Measurements from ENCODE around the gene PPM1G. TPM values are rescaled to one million over a fixed set of nuclear protein-coding genes. Genes with fewer than 3 reads are reported as not detected.

PPM1G gene
- total RNA-seq, 2 donors from 2014 or later, result 63.0 to 119 TPM

- peak within 1 kb of the TSS; percentile 92 for H3K27ac ChIP-seq
- intact Hi-C loops (cut with DNase I), result no loop called here
- peaks cover 16% of the 10 kb centered on the region for H3K36me3 ChIP-seq
- no peaks in the 10 kb centered on the region for H3K27me3 ChIP-seq
- H3K9me3 ChIP-seq, result no peaks in the 10 kb centered on the region
- peak within 1 kb of the TSS; percentile 84 for H3K4me3 ChIP-seq
- H3K4me1 ChIP-seq, result peaks cover 17% of the 10 kb centered on the region
- peak; percentile 100 for DNase-seq
- TF ChIP-seq CTCF (IDR thresholded peaks at IDR 0.05), result peak; percentile 37
- peak within 1 kb of the TSS; percentile 97 to 98 for H3K9ac ChIP-seq (ENCODE audit: low read depth in 2 of 2, low read length in 2 of 2)
Observed at GRCh38 chr2:27370026-27370815, 39.2 kb downstream of the PPM1G start, which contains the start of the genes EIF2B4 and SNX17. TSS of gene EIF2B4 (minus strand) at chr2:27370338. CDS start at chr2:27370314, 24 bp downstream. TSS of gene SNX17 (plus strand) at chr2:27370616. CDS start at chr2:27370744, 128 bp downstream.

GRCh38 chr2:27369471-27370025 is 39.8 kb downstream of the PPM1G start:
- H3K27ac ChIP-seq, result peak overlapping the region; percentile 92
- peak; percentile 65 for DNase-seq
- peak overlapping the region; percentile 97 for H3K9ac ChIP-seq (ENCODE audit: low read depth in 2 of 2, low read length in 2 of 2)
- intact Hi-C loops (cut with DNase I), result no loop called here
- no peaks in the 10 kb centered on the region for H3K9me3 ChIP-seq
- H3K27me3 ChIP-seq, result no peaks in the 10 kb centered on the region
- H3K36me3 ChIP-seq, result peaks cover 10% of the 10 kb centered on the region
- peak overlapping the region; percentile 84 for H3K4me3 ChIP-seq
- no peak for TF ChIP-seq CTCF (IDR thresholded peaks at IDR 0.05)
- peaks cover 17% of the 10 kb centered on the region for H3K4me1 ChIP-seq

GRCh38 chr2:27363933-27364332 is 45.5 kb downstream of the PPM1G start:
- intact Hi-C loops (cut with DNase I), result no loop called here
- H3K27me3 ChIP-seq, result no peaks in the 10 kb centered on the region
- no peak overlapping the region for H3K27ac ChIP-seq
- TF ChIP-seq CTCF (IDR thresholded peaks at IDR 0.05), result no peak
- peaks cover 10% of the 10 kb centered on the region for H3K36me3 ChIP-seq
- no peak for DNase-seq
- H3K4me1 ChIP-seq, result peaks cover 3% of the 10 kb centered on the region
- H3K9me3 ChIP-seq, result no peaks in the 10 kb centered on the region
- no peak overlapping the region for H3K4me3 ChIP-seq
- no peak overlapping the region for H3K9ac ChIP-seq (ENCODE audit: low read depth in 2 of 2, low read length in 2 of 2)

- Histone ChIP-seq H3K27me3 (no peaks in the 10 kb centered on the region), H3K27ac (no peak overlapping the region), H3K9ac (ENCODE audit: low read depth in 2 of 2, low read length in 2 of 2) (no peak overlapping the region), H3K9me3 (no peaks in the 10 kb centered on the region), H3K4me1 (no peaks in the 10 kb centered on the region), H3K4me3 (no peak overlapping the region), H3K36me3 (peaks cover 10% of the 10 kb centered on the region)
- no peak for DNase-seq
- TF ChIP-seq CTCF (IDR thresholded peaks at IDR 0.05), result no peak
- intact Hi-C loops (cut with DNase I), result no loop called here
Observed at GRCh38 chr2:27362678-27363420, 46.5 kb downstream of the PPM1G start.

- H3K4me1 ChIP-seq, result peaks cover 11% of the 10 kb centered on the region
- peak; percentile 96 for DNase-seq
- peak within 1 kb of the TSS; percentile 91 to 98 for H3K9ac ChIP-seq (ENCODE audit: low read depth in 2 of 2, low read length in 2 of 2)
- no peaks in the 10 kb centered on the region for H3K36me3 ChIP-seq
- no peak for TF ChIP-seq CTCF (IDR thresholded peaks at IDR 0.05)
- no peaks in the 10 kb centered on the region for H3K9me3 ChIP-seq
- no peaks in the 10 kb centered on the region for H3K27me3 ChIP-seq
- peak within 1 kb of the TSS; percentile 78 for H3K4me3 ChIP-seq
- intact Hi-C loops (cut with DNase I), result no loop called here
- H3K27ac ChIP-seq, result peak within 1 kb of the TSS; percentile 94
Observed at GRCh38 chr2:27356382-27357181, 52.8 kb downstream of the PPM1G start, which contains the start of gene GTF3C2. TSS of gene GTF3C2 (minus strand) at chr2:27356764. CDS start at chr2:27343554, 13,210 bp downstream.

Measured in colonic mucosa (tissue), 4 donors.